ENCODE results near the gene CNIH3. TPM values are rescaled to one million over a fixed set of nuclear protein-coding genes. Genes with fewer than 3 reads are reported as not detected.

Gene CNIH3
- total and polyA plus RNA-seq, 2 of the 4 experiments (the other 2 are of a cell fraction), result 2.0 to 2.9 TPM

- Histone ChIP-seq H2AK5ac (ENCODE audit: low read depth, low read length) (peak overlapping the region; percentile 21; the same call in 1 of the 2 replicates), H2BK15ac (ENCODE audit: low read depth, low read length) (no peak overlapping the region), H2AFZ (replicated peaks; ENCODE audit: low read length, poor library complexity) (no peak overlapping the region), H2BK120ac (ENCODE audit: low read depth, low read length) (no peak overlapping the region), H2BK20ac (ENCODE audit: low read depth, low read length) (no peak overlapping the region), H3K9me3 (ENCODE audit: control insufficient read depth, insufficient read depth, low read length) (no peaks in the 10 kb centered on the region), H4K91ac (ENCODE audit: insufficient read depth, low read depth, low read length) (no peak overlapping the region), H4K8ac (ENCODE audit: low read depth in 2 of 2, low read length in 2 of 2) (no peak overlapping the region), H3K4me3 (ENCODE audit: insufficient read depth, low read depth, low read length) (no peak overlapping the region), H3K36me3 (ENCODE audit: control insufficient read depth, insufficient read depth, low read length) (no peaks in the 10 kb centered on the region), H3K4ac (ENCODE audit: low read depth, low read length) (no peak overlapping the region), H3K27me3 (ENCODE audit: control insufficient read depth, insufficient read depth, low read length) (no peaks in the 10 kb centered on the region), H3K23ac (ENCODE audit: low read depth, low read length) (no peak overlapping the region), H3K18ac (ENCODE audit: low read depth, low read length) (no peak overlapping the region), H2AK9ac (replicated peaks; ENCODE audit: low read depth, low read length, poor library complexity) (no peak overlapping the region), H3K4me2 (ENCODE audit: low read depth, low read length) (no peak overlapping the region), H4K5ac (ENCODE audit: low read depth, low read length) (no peak overlapping the region), H3K56ac (ENCODE audit: extremely low read depth, insufficient read depth, low read length) (no peak overlapping the region), H3K79me1 (ENCODE audit: low read depth in 1 of 2, low read length in 2 of 2) (no peaks in the 10 kb centered on the region), H3K27ac (ENCODE audit: insufficient read depth, low read length) (no peak overlapping the region), H3K4me1 (ENCODE audit: control insufficient read depth, insufficient read depth, low read length) (peaks cover 11% of the 10 kb centered on the region), H3K9me1 (ENCODE audit: insufficient read depth, low read length) (peaks cover 3% of the 10 kb centered on the region), H4K20me1 (ENCODE audit: insufficient read depth, low read length) (no peaks in the 10 kb centered on the region), H3K9ac (ENCODE audit: low read depth, low read length) (no peak overlapping the region), H2BK5ac (ENCODE audit: low read depth, low read length, poor library complexity, severe bottlenecking) (no peak overlapping the region), H3K14ac (replicated peaks; ENCODE audit: low read depth, low read length) (no peak overlapping the region)
- no peak for TF ChIP-seq NFE2L2 (IDR thresholded peaks at IDR 0.05; ENCODE audit: low read depth, low read length)
- peak; percentile 82 for TF ChIP-seq MAFK (IDR thresholded peaks at IDR 0.05; ENCODE audit: low read depth, low read length)
- in situ Hi-C loops (cut with MboI; ENCODE audit: low sequenced_read_pairs), result no loop called here
- CTCF ChIA-PET, result no interaction called here
- DNase-seq, result no peak
- POLR2A ChIA-PET (ENCODE audit: unreplicated experiment), result no interaction called here
- intact Hi-C loops (cut with micrococcal nuclease), result no loop called here
- no TSS peak for BruUV-seq (replicated peaks)
- no CpG with 5 or more reads among the region's 6 CpGs for WGBS, 2 experiments (ENCODE audit: extremely low coverage in 2 of 2, insufficient read length in 1 of 2)
- no peak for ATAC-seq (ENCODE audit: low read depth)
- dilution Hi-C loops (cut with HindIII; ENCODE audit: low sequenced_read_pairs, unreplicated experiment), result no loop called here
Measured at GRCh38 chr1:224735159-224735558, 119.0 kb downstream of the CNIH3 start.

All from IMR-90 (cell line).